HK-2 (cell line): ENCODE data around the gene ARFGEF2.
A peak's percentile ranks its signal among the peaks of the same experiment; 100 is the strongest.
"Not testable (repeated sequence)": the region's sequence is repeated elsewhere in the genome, so short reads cannot be mapped to it uniquely, and the experiment has no call there.

ENCODE experiments used
- DNase-seq: peaks from one replicate; pipeline ENCODE4 v3.0.0-alpha.2; 2018; ENCODE audit not compliant: unreplicated experiment

ARFGEF2 gene

GRCh38 chr20:48921168-48921882, at the start of gene ARFGEF2:
TSS of gene ARFGEF2 (plus strand) at chr20:48921711. CDS start at chr20:48921890, 179 bp downstream.
- peak; percentile 94 for DNase-seq

GRCh38 chr20:48875233-48875913, 46.1 kb upstream of the ARFGEF2 start:
- DNase-seq = no peak

GRCh38 chr20:48875914-48876240, 45.6 kb upstream of the ARFGEF2 start:
- DNase-seq = no peak

GRCh38 chr20:48877304-48877703, 44.2 kb upstream of the ARFGEF2 start:
- no peak for DNase-seq

- no peak for DNase-seq
Measured at GRCh38 chr20:48878534-48879248, 42.8 kb upstream of the ARFGEF2 start.

GRCh38 chr20:48879612-48880245, 41.8 kb upstream of the ARFGEF2 start:
- DNase-seq = no peak

GRCh38 chr20:48880331-48880730, 41.2 kb upstream of the ARFGEF2 start:
- DNase-seq = no peak

GRCh38 chr20:48880981-48881657, 40.4 kb upstream of the ARFGEF2 start:
- no peak for DNase-seq

- DNase-seq = no peak
Measured at GRCh38 chr20:48885237-48885636, 36.3 kb upstream of the ARFGEF2 start.

- no peak for DNase-seq
Measured at GRCh38 chr20:48886194-48886593, 35.3 kb upstream of the ARFGEF2 start.

- no peak for DNase-seq
Measured at GRCh38 chr20:48886811-48887210, 34.7 kb upstream of the ARFGEF2 start.

- DNase-seq = not testable (repeated sequence)
Measured at GRCh38 chr20:48888517-48888916, 33.0 kb upstream of the ARFGEF2 start.

GRCh38 chr20:48889140-48889790, 32.2 kb upstream of the ARFGEF2 start:
- no peak for DNase-seq

- DNase-seq = no peak
Measured at GRCh38 chr20:48891235-48892048, 30.1 kb upstream of the ARFGEF2 start.

GRCh38 chr20:48892049-48892470, 29.5 kb upstream of the ARFGEF2 start:
- DNase-seq = no peak

GRCh38 chr20:48892891-48893290, 28.6 kb upstream of the ARFGEF2 start:
- DNase-seq = no peak

GRCh38 chr20:48893374-48893773, 28.1 kb upstream of the ARFGEF2 start:
- no peak for DNase-seq

GRCh38 chr20:48897305-48898010, 24.1 kb upstream of the ARFGEF2 start:
- no peak for DNase-seq

GRCh38 chr20:48898210-48898609, 23.3 kb upstream of the ARFGEF2 start:
- no peak for DNase-seq
